ENCODE results near the gene SH3BGRL3.

Gene SH3BGRL3

GRCh38 chr1:26287033-26287711 lies 7.3 kb downstream of the SH3BGRL3 start:
- H3K4me3 ChIP-seq (ENCODE audit: low read depth, low read length) = no peak overlapping the region
- TF ChIP-seq CTCF (IDR thresholded peaks at IDR 0.05; ENCODE audit: borderline replicate concordance, insufficient read depth, low read depth, low read length) = 0 out of 2 replicates have a peak, but pooled peaks have one; percentile 5

- TF ChIP-seq CTCF (IDR thresholded peaks at IDR 0.05; ENCODE audit: borderline replicate concordance, insufficient read depth, low read depth, low read length) = no peak
- H3K4me3 ChIP-seq (ENCODE audit: low read depth, low read length) = no peak overlapping the region
Observed at GRCh38 chr1:26287811-26288210, 7.9 kb downstream of the SH3BGRL3 start.

- TF ChIP-seq CTCF (IDR thresholded peaks at IDR 0.05; ENCODE audit: borderline replicate concordance, insufficient read depth, low read depth, low read length) = no peak
- H3K4me3 ChIP-seq (ENCODE audit: low read depth, low read length) = no peak overlapping the region
Observed at GRCh38 chr1:26288311-26288941, 8.5 kb downstream of the SH3BGRL3 start.

GRCh38 chr1:26289158-26290059 lies 9.5 kb downstream of the SH3BGRL3 start:
- no peak for TF ChIP-seq CTCF (IDR thresholded peaks at IDR 0.05; ENCODE audit: borderline replicate concordance, insufficient read depth, low read depth, low read length)
- no peak overlapping the region for H3K4me3 ChIP-seq (ENCODE audit: low read depth, low read length)

- no peak for TF ChIP-seq CTCF (IDR thresholded peaks at IDR 0.05; ENCODE audit: borderline replicate concordance, insufficient read depth, low read depth, low read length)
- no peak overlapping the region for H3K4me3 ChIP-seq (ENCODE audit: low read depth, low read length)
Observed at GRCh38 chr1:26290122-26290881, 10.4 kb downstream of the SH3BGRL3 start.

- H3K4me3 ChIP-seq (ENCODE audit: low read depth, low read length) = no peak overlapping the region
- TF ChIP-seq CTCF (IDR thresholded peaks at IDR 0.05; ENCODE audit: borderline replicate concordance, insufficient read depth, low read depth, low read length) = no peak
Observed at GRCh38 chr1:26290882-26291261, 11.0 kb downstream of the SH3BGRL3 start.
